Ishikawa (cell line): ENCODE measurements around the gene IPO11.

ENCODE experiments used
- CEBPB ChIP-seq: IDR thresholded peaks from 2 replicates; pipeline ENCODE4 v1.6.1; 2012
- CREB1 ChIP-seq: IDR thresholded peaks from 2 replicates; pipeline ENCODE4 v1.6.1; 2012; ENCODE audit warnings: low read depth
- EGR1 ChIP-seq: IDR thresholded peaks from 2 replicates; pipeline ENCODE4 v1.6.1; 2012
- EP300 ChIP-seq: IDR thresholded peaks from 2 replicates; pipeline ENCODE4 v1.6.1; 2012; ENCODE audit warnings: borderline replicate concordance
- FOXM1 ChIP-seq: IDR thresholded peaks from 2 replicates; pipeline ENCODE4 v1.6.1; 2012; ENCODE audit warnings: low read depth, borderline replicate concordance
- MAX ChIP-seq: IDR thresholded peaks from 2 replicates; pipeline ENCODE4 v1.6.1; 2012
- NFIC ChIP-seq: IDR thresholded peaks from 2 replicates; pipeline ENCODE4 v1.6.1; 2012
- RAD21 ChIP-seq: IDR thresholded peaks from 2 replicates; pipeline ENCODE4 v1.6.1; 2012; ENCODE audit warnings: low read depth
- REST ChIP-seq: IDR thresholded peaks from 2 replicates; pipeline ENCODE4 v1.6.1; 2012; ENCODE audit warnings: low read depth, mild to moderate bottlenecking
- TAF1 ChIP-seq: IDR thresholded peaks from 2 replicates; pipeline ENCODE4 v1.6.1; 2012; ENCODE audit warnings: low read depth, mild to moderate bottlenecking
- TCF12 ChIP-seq: IDR thresholded peaks from 2 replicates; pipeline ENCODE4 v1.6.1; 2012; ENCODE audit warnings: low read depth
- TEAD4 ChIP-seq: IDR thresholded peaks from 2 replicates; pipeline ENCODE4 v1.6.1; 2012
- USF1 ChIP-seq: IDR thresholded peaks from 2 replicates; pipeline ENCODE4 v1.6.1; 2012
- YY1 ChIP-seq: IDR thresholded peaks from 2 replicates; pipeline ENCODE4 v1.6.1; 2012; ENCODE audit warnings: low read depth
- ZBTB7A ChIP-seq: IDR thresholded peaks from 2 replicates; pipeline ENCODE4 v1.6.1; 2012; ENCODE audit warnings: low read depth

The IPO11 gene

GRCh38 chr5:62606878-62607277 is 194.3 kb downstream of the IPO11 start:
- TF ChIP-seq RAD21, result no peak

- TF ChIP-seq MAX (no peak), NFIC (no peak), TCF12 (no peak)
Observed at GRCh38 chr5:62607615-62608014, 195.1 kb downstream of the IPO11 start.

GRCh38 chr5:62608529-62609511 is 196.3 kb downstream of the IPO11 start:
- TF ChIP-seq CEBPB (no peak), CREB1 (no peak), TAF1 (no peak)

GRCh38 chr5:62614355-62614754 is 201.8 kb downstream of the IPO11 start:
- no peak for TF ChIP-seq ZBTB7A
- TF ChIP-seq YY1, result no peak
- TF ChIP-seq EP300, result no peak
- no peak for TF ChIP-seq CREB1
- no peak for TF ChIP-seq TAF1

GRCh38 chr5:62616615-62617277 is 204.2 kb downstream of the IPO11 start:
- TF ChIP-seq CEBPB (no peak), USF1 (no peak), TCF12 (no peak), REST (no peak), ZBTB7A (no peak), YY1 (no peak), TEAD4 (no peak), MAX (no peak), CREB1 (no peak)

- TF ChIP-seq YY1 (no peak), FOXM1 (no peak), REST (no peak), ZBTB7A (no peak), EGR1 (no peak), TAF1 (no peak), USF1 (no peak), NFIC (no peak)
Observed at GRCh38 chr5:62617943-62618342, 205.4 kb downstream of the IPO11 start.

GRCh38 chr5:62620761-62621160 is 208.2 kb downstream of the IPO11 start:
- TF ChIP-seq NFIC, result no peak
- no peak for TF ChIP-seq CEBPB
- no peak for TF ChIP-seq EP300
- no peak for TF ChIP-seq YY1
- no peak for TF ChIP-seq CREB1
- TF ChIP-seq RAD21, result no peak
- no peak for TF ChIP-seq FOXM1
- no peak for TF ChIP-seq TAF1
- TF ChIP-seq REST, result no peak
- no peak for TF ChIP-seq MAX
- TF ChIP-seq EGR1, result no peak
- no peak for TF ChIP-seq USF1
- no peak for TF ChIP-seq TEAD4
- TF ChIP-seq TCF12, result no peak
- TF ChIP-seq ZBTB7A, result no peak
